NCI-H748 treated with DMSO at 0.1 percent for 48 hours (cell line): ENCODE measurements around the gene TK2.
"Not testable (repeated sequence)": the region's sequence is repeated elsewhere in the genome, so short reads cannot be mapped to it uniquely, and the experiment has no call there.

ENCODE experiments used
- DNase-seq: peaks from one replicate; lab custom pipeline; 2025; lab: John Stamatoyannopoulos, UW

The TK2 gene

DNA sequence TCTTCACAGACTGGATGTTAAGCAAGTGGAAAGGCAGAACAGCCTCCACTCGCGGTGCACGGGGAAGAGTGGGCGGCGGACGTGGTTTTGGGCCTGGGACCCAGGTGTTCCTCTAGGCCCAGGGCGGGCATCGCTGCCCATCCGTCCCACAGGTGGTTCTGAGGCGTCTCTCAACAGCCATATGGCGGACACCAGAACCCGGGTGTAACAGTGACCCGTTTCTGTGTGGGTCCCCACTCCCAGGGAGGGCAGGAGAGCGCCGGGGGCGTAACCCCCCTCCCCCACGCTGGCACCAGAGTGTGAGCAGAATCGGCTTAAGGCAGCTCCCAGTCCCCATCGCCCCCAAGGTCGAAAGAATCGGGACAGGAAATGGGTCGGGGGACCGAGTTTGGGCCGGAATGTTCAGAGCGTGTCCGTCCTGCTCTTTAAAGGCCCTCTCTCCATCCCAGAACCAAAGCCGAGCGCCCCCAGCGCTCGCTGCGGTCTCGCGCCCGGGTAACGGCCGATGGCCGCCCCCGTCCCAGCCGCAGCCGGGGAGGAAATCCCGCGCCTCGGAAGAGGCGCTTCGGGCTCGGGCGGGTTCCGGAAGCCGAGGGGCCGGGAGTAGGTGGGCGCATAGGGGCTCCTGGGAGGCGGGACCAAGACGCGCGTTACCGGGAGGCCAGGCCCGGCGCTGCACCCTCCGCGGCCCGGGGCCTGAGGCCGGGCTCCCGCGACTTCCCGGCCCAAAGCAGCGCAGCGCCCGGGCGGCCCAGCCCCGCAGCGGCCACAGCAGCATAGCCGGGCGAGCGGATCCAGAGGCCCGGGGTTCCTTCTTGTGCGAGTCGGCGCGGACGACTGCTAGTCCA lies at the start of gene TK2:
Gene TK2 (minus strand): TSS at position 839 of the 848 bp plus-strand sequence. CDS start 61 bp downstream, at position 778.
- no peak for DNase-seq

DNA sequence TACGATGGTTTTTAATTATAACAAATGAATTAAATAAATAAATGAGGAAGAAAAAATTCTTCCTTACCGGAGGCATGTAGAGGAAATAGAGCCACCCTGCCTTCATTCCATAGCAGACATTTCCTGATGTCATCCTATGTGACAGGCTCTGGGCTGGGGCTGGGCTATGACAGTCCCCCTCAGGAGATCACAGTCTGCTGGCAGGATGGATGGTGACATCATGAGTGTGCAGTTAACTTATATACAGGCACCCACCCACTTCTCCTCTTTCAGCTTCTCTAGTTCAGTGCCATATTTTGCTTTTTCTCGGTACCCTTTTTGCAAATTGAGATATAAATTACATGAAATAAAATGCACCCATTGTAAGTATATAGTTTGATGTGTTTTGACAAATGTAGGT lies 48.2 kb upstream of the TK2 start:
- no peak for DNase-seq

DNA sequence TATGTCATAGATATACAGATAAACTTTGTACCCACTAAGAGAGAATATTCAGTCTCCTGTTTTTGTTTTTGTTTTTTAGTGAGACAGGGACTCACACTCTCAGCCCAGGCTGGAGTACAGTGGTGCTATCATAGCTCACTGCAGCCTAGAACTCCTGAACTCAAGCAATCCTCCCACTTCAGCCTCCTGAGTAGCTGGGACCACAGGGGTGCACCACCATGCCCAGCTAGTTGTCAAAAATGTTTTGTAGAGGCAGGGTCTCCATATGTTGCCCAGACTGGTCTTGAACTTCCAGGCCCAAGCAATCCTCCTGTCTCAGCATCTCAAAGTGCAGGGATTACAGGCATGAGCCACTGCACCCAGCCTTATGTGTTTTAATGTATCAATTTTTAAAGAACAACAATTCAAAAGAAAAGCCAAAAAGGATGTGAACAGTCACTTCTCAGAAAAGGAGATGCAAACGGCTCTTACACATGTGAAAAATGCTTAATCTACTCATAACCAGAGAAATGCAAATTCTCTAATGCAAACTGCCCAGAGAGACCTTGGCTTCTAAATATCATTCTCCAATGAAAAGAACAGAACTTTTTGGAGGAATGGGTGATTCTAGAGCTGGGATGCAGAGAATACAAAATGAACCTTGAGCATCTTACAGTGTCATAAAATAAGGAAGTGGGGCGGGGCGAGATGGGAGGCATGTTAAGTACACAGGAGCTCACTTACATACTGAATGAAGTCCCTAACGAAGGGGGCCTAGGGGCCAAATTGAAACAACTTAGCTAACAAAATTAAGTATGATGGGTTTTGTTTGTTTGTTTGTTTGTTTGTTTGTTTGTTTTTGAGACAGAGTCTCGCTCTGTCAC lies 47.3 kb upstream of the TK2 start:
- DNase-seq, result no peak

DNA sequence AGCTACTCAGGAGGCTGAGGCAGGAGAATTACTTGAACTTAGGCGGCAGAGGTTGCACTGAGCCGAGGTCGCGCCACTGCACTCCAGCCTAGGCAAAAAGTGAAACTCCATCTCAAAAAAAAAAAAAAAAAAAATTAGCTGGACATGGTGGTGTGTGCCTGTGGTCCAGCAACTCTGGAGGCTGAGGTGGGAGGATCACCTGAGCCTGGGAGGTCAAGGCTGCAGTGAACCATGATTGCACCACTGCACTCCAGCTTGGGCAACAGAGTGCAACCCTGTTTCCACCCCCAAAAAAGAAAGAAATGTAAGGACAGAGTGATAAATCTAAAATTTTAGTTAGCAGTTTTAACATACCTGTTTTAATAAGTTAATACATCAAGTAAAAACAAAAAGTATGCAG lies 46.6 kb upstream of the TK2 start:
- not testable (repeated sequence) for DNase-seq

DNA sequence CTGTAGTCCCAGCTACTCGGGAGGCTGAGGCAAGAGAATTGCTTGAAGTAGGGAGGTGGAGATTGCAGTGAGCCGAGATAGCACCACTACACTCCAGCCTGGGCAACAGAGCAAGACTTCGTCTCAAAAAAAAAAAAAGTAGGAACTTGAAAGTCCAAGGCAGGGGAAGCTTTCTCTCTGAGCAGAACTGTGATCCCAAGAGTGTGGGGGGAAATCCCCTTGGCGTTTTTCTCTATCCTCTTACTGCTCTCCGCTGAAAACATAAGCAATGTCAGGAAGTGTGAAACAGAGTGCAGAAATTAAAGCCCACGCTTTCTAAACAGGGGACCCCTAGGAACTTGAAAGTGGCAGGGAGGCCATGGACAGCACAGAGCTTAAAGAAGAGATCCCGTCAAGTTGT lies 44.8 kb upstream of the TK2 start:
- no peak for DNase-seq

DNA sequence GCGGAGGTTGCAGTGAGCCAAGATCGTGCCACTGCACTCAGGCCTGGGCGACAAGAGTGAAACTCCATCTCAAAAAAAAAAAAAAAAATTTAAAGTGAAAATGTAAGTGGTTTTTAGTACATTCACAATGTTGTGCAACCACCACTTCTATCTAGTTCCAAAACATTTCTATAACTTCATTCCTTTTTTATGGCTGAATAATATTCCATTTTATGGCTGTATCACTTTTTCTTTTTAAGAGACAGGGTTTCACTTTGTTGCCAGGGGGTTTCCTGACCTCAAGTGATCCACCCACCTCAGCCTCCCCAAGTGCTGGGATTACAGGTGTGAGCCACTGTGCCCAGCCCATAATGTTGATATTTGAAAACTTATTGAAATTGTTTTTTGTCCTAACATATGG lies 42.9 kb upstream of the TK2 start:
- DNase-seq, result no peak

DNA sequence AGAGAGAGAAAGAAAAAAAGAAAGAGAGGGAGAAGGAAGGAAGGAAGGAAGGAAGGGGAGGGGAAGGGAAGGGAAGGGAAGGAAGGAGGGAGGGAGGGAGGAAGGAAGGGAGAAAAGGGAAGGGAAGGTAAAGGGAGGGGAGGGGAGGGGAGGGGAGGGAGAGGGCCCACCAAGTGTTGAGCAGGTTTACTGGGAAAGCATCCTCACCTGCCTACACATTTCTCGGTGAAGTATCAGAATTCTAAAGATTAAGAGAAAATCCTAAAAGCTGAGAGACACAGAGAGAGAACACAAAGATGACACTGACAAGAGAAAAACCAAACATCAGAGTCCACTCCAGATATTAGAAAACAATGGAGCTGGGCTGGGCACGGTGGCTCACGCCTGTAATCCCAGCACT lies 42.3 kb upstream of the TK2 start:
- no peak for DNase-seq

DNA sequence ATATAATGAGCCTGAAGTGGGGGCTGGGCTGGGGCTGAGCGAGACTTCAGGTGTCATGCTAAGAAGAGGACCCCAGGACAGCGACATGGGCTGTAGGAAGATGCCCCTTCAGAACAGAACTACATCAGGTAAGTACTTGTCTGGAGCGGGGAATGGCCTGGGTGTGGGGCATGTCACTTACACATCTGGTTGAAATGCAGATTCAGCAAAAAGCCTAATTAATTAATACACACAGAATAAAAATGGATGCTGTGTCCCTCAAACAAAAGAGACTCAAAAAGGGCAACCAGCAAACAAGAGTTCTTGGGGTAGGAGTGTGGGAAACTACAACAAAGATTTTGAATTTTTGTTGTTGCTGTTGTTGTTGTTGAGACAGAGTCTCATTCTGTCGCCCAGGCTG lies 41.1 kb upstream of the TK2 start:
- DNase-seq, result no peak

DNA sequence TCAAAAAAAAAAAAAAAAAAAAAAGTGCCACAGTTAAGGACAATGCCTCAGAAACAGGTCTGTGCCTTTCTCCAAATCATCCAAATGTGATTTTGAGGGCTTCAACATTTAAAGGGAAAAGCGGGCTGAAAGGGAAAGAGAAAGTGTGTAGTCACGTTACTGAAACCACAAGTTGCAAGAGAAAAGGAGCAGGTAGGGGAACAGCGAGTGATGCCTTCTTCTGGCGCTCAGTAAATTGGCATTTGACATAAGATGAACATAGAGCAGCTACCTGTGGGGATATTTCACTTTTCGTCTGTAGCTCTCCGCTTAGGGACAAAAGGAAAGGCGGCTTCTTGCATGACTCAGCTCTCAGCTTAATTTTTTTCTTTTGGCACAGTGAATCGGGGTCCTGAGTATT lies 40.4 kb upstream of the TK2 start:
- no peak for DNase-seq

DNA sequence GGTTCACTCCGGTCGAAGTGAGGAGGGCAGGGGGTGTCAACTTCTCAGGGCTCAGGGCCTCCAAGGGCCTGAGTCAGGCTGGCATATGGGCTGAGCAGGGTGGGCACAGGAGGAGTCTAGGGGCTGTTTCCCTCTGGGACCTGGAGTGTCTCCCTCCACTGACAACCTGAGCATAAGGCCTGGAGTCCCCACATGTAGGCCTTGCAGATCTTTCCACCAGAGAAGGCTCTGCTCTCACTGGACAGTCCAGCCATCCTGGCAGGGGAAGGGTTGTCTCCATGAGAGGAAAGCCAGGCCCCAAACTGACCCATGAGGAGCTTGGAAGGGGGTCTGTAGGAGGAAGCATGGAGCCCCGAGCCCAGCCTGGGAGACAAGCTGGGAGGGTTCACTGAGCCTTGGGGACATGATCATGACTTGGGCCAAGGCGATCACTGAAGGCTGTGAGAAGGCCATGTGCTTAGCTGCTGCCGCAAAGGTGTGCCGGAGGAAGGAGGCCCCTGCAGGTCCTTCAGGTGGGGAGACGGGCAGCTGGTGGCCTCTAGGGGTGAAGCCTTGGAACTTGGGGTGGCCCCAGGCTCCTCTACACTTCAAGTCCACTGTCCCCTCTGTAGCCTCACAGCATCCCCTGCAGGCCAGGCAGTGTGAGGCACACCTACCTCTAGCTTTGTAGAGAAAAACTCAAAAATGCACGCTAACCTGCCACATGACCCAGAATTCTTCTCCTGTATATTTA lies 39.2 kb upstream of the TK2 start:
- no peak for DNase-seq

DNA sequence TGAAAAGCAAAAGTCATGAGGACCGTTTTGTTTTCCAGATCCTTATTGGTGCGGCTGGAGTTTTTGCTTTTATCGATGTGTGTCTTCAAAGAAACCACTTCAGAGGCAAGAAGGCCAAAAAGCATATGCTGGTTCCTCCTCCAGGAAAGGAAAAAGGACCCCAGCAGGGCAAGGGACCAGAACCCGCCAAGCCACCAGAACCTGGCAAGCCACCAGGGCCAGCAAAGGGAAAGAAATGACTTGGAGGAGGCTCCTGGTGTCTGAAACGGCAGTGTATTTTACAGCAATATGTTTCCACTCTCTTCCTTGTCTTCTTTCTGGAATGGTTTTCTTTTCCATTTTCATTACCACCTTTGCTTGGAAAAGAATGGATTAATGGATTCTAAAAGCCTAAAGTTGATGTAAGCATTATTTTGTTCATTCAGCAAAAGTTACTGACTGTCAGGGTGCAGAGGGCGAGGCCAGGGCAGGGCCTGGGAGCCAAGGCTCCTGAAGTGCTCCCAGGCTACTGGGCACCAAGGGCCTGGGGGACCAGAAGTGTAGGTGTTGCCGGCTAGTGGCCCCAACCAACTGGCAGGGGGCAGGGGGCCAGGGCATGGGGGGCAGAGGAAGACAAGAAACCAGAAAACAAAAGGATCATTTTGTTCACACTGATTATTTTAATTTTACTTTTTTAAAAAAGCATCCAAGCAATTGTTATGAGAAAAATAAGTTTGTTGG lies 38.1 kb upstream of the TK2 start:
- DNase-seq, result no peak

DNA sequence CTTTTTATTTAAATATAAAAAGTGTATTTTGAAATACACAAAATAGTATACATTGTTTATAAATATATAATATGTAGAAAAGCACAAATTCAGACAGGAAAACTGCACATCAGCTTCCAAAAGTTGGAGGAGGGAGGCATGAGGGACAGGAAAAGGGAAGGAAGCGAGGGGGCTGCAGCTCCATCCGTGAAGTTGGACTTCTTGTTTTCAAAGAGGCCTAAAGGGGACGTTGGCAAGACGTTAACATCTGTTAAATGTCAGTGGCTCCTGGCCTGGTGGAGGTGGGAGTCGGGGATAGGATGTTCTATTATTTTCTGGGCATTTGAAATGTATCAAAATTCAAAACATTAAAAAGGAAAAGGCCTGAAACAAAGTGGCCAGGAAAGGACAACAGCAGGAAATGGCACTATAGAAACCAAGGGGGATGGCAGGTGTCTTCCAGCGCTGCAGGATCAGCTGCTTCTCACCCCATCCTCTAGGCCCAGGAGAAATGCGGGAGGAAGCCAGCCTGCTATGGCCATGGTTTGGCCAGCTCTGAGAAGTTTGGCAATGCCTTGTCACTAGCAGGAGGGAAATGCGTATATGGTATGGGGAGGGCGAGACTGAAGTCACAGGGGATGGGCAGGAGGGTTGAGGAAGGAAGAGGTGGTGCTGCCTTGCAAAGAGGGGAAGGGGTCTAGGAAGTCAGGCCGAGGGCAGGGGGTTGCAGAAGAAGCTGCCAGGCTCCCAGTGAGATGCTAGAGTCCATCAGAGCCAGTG lies 35.7 kb upstream of the TK2 start:
- DNase-seq, result no peak

DNA sequence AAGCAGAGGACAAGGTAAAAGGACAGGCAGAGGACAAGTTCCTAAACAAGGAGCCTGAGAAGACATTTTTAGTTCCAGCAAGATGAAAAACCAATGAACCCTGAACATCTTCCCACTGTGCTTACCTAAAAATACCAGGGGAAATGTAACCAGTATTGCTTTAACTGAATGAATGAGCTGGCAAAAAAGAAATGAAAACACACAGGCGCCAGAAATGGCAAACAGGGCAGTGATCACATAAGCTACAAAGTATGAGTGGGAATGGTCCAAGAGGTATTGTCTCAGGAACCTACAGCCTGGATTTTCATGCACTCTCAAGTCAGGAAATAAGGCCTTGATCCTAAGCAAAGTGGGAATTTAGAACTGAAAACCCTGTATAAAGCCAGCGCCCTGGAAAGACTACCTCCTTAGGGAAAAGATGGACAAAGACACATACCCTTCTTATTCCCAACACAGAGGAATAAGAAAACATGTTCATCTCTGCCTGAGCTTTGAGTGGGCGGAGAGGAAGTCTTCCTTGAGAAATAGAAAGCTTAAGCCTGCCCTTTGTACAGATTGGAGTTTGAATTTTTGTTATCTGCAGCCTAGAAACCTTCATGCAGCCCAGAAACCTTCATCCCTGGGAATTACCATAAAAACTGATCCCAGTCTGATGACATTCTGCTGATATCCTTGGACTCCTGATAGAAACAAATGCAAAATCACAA lies 31.5 kb upstream of the TK2 start:
- DNase-seq, result no peak

DNA sequence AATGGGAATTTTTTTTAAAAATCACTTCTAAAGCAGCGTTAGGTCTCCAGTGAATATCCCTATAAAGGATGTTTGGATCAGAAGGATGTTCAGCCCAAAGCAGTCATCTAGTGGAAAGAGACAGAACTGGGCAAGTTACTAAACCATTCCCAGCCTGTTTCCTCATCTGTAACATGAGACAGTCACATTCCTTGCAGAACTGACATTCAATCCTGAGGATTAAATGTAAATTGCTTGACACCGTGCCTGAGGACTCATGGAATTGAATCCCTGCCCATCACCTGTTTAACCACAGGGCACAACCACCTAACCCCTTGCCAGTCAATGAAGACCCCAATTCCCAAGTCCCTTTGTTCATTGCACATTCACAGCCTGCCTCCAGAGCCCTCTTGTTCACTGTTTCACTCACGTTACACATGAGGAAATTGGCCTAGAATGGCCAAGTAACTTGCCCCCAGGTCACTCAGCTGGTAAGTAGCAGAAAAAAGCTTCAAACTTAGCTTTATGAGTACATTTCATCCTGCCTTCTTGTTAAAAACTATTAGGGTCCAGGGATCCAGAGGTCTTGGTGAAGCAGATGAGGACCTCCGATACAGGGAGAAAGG lies 30.8 kb upstream of the TK2 start:
- no peak for DNase-seq

DNA sequence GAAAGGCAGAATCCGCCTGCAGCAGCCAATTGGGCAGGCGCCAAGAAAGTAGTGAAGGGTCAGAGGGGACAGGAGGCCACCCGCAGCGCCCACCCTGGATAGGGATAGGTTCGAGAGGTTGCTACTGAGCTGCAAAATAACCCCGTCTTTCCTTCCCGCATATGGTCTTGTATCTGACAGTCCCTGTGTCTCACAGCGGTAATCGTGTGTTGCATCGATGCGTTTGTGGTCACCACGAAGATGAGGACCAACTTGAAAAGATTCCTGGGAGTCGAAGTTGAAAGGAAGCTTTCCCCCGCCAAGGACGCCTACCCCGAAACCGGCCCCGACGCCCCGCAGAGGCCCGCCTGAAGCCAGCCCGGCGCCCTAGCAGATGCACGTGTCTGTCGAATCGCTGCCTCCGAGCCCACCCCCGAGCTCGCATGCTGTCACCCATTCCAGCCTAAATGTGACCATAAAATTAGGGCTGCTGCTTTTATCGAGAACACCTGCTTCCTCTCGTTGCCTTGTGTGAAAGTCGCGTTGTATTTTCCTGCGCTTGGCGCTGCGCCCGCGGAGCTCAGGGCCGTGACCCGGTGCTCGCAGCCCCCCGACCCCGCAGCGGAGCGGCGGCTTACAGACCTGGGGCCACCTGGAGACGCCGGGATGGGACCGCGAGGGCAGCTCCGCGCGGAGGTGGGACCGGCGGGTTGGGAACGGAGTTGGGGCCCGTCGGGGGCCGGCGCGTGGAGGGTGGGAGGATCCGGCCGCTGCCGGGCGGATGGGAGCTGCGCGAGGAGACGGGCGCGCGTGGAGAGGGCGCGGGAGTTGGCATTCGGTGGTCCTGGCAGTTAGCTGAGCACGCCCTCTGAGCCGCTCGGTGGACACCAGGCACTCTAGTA lies 29.0 kb upstream of the TK2 start, which contains the start of gene CMTM2:
Gene CMTM2 (plus strand): TSS at position 813 of the 881 bp plus-strand sequence. CDS start 145 bp downstream, outside the sequence.
- DNase-seq, result no peak

DNA sequence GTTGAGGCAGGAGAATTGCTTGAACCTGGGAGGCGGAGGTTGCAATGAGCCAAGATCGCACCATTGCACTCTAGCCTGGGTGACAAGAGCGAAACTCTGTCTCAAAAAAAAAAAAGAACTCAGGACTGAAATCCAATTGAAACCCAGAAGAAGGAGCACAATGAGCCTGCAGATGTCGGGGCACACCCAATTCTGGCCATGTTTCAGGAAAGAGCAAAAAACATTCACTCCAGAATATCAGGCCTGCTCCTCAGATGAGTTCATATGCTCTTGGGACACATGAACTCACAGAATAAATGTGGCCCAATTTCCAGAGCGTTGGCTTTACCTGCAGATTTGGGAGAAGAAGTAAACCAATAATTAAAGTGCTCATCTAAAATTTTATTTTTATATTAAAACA lies 26.4 kb upstream of the TK2 start:
- DNase-seq, result no peak

DNA sequence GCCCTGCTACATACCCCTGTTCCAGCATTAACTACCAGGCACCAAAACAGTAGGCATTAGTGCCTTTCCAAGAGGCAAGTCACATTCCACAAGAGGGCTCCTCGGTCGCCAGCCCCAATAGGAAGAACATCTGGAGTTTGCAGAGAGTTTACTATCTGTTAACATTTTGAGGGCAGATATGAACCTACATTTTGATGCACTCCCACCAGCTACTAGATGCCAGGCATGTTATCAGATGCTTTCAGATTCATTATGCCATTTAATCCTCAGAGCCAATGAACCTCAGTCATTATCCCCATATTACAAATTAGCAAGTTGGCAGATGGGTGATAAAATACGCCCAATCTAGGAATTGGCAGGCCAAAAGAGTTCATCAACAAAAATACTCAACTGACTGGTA lies 25.1 kb upstream of the TK2 start:
- DNase-seq, result no peak

DNA sequence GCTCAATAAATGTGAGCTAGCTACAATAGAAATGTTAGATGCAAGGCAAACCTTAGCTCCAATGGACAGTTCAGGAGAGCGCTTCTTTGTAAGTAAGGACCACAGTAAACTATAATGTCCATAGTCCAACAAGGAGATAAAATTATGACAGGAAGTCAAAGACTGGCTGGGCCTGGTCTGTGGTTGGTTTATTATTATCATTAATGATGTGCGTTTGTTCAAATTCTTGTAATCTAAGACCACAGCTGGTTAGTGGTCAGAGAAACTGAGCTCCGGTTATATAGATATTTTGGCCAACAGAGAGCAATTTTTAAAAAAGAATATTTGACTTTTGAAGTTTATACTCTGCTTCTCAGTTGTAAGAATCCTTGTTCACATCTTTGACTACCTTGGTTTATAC lies 24.6 kb upstream of the TK2 start:
- DNase-seq, result no peak

DNA sequence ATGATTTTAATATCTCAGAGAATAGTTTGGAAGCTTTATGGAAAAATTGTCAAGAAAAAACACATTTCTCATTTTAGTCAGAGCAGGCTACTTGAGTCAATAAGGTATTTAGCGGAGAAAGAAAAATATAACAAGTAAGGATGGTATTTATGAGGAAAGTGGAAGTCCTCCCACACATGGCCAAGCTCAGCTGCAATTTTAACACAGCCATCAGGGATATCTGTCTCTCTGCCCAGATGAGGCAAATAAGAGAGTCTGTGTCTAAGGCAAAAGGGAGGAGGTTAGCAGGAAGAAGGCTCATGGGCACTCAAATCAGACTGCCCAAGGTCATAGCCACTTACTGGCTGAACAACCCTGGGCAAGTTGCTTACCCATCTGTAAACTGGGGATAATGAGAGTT lies 24.2 kb upstream of the TK2 start:
- DNase-seq, result no peak
